Liver (tissue), 3 donors: ENCODE results near the gene KCNT1.

ENCODE experiments used
- CTCF ChIP-seq: fragments of 150-350 bp; IDR thresholded peaks from 2 replicates; pipeline ENCODE4 v1.5.1; 2017; ENCODE audit warnings: improper control_type of control experiment, low read depth, low read length; ENCODE audit not compliant: missing input control
- GABPA ChIP-seq, 2 donors: IDR thresholded peaks in 1 of 2; conservative IDR thresholded peaks in 1 of 2; 2 replicates each; pipeline ENCODE4 v1.6.1; 2016; ENCODE audit warnings: antibody characterized with exemption in 2 of 2, mild to moderate bottlenecking in 1 of 2, moderate library complexity in 1 of 2
- MAX ChIP-seq: IDR thresholded peaks from 2 replicates; pipeline ENCODE4 v1.6.1; 2016; ENCODE audit warnings: antibody characterized with exemption
- RXRA ChIP-seq, 2 donors: IDR thresholded peaks; 2 replicates each; pipeline ENCODE4 v1.6.1; 2017 to 2018; ENCODE audit warnings: antibody characterized with exemption in 2 of 2, mild to moderate bottlenecking in 1 of 2
- SP1 ChIP-seq: IDR thresholded peaks from 2 replicates; pipeline ENCODE4 v1.6.1; 2018; ENCODE audit warnings: antibody characterized with exemption, mild to moderate bottlenecking
- TAF1 ChIP-seq: conservative IDR thresholded peaks from 2 replicates; pipeline ENCODE4 v1.6.1; 2016; ENCODE audit warnings: antibody characterized with exemption, mild to moderate bottlenecking
- ZBTB33 ChIP-seq: IDR thresholded peaks from 2 replicates; pipeline ENCODE4 v1.6.1; 2016; ENCODE audit warnings: antibody characterized with exemption
- donor health status: healthy.
- donor health status: healthy.

GRCh38 chr9:135667463-135668001 lies 34.5 kb upstream of the KCNT1 start:
- no peak for TF ChIP-seq CTCF
- TF ChIP-seq TAF1: no peak
- TF ChIP-seq MAX: no peak
- no peak for TF ChIP-seq GABPA (IDR thresholded peaks at IDR 0.05 in 1 of 2, conservative IDR thresholded peaks at IDR 0.05 in 1 of 2)
- TF ChIP-seq ZBTB33: no peak
- TF ChIP-seq RXRA (IDR thresholded peaks at IDR 0.05): no peak
- no peak for TF ChIP-seq SP1
